Spleen (tissue), 7 donors: ENCODE results near the gene VEPH1.

Source experiments
- CTCF ChIP-seq, 11 experiments: fragments of 200-600 bp in 7 of 11; fragments of 450-650 bp in 4 of 11; sonication (generic) in 4 of 11; IDR thresholded peaks in 8 of 11; conservative IDR thresholded peaks in 3 of 11; 1 replicate in 7 of 11; 2 replicates in 4 of 11; pipeline versions ENCODE4 v1.4.0 to v1.8.0; 2016 to 2021; ENCODE audit warnings: antibody characterized with exemption in 11 of 11, inconsistent platforms in 4 of 11, mild to moderate bottlenecking in 1 of 11
- POLR2AphosphoS5 ChIP-seq, 3 donors: sonication (generic); formaldehyde crosslinking; IDR thresholded peaks; one replicate each; pipeline ENCODE4 v1.5.1; 2017; ENCODE audit warnings: antibody characterized with exemption in 3 of 3
- donor health status: DM: no; HTN: no; CAD: no; lungs with moderate emphysema.
- donor health status: DM: no; HTN: no; CAD: no.
- donor health status: DM: no; HTN: no; CAD: no.

- TF ChIP-seq CTCF (IDR thresholded peaks at IDR 0.05 in 8 of 11, conservative IDR thresholded peaks at IDR 0.05 in 3 of 11) (no peak), POLR2AphosphoS5 (IDR thresholded peaks at IDR 0.05) (no peak)
These were observed 127.8 kb downstream of the VEPH1 start for GRCh38 chr3:157375342-157375986.
